ENCODE measurements around the gene TSPAN9. TPM values are rescaled to one million over a fixed set of nuclear protein-coding genes. Genes with fewer than 3 reads are reported as not detected.

Gene TSPAN9
- total and polyA plus RNA-seq, 9 donors, result 24.9 to 72.3 (median 55.7) TPM

GRCh38 chr12:3319723-3320492, 242.7 kb downstream of the TSPAN9 start:
- Histone ChIP-seq H3K4me3 (no peak overlapping the region), H3K4me1 (ENCODE audit: insufficient read depth) (peaks cover 3% of the 10 kb centered on the region), H3K27ac (no peak overlapping the region), H3K9me3 (no peaks in the 10 kb centered on the region), H3K27me3 (no peaks in the 10 kb centered on the region), H3K36me3 (no peaks in the 10 kb centered on the region)
- 82 to 88% (median 82%) methylated on average over 17 of the region's 17 CpGs for WGBS, 3 donors
- TF ChIP-seq POLR2A (IDR thresholded peaks at IDR 0.05) (no peak), CTCF (IDR thresholded peaks at IDR 0.05) (no peak), EP300 (IDR thresholded peaks at IDR 0.05) (no peak)
- no peak for DNase-seq
- intact Hi-C loops (cut with DNase I), result no loop called here

- no peak for DNase-seq
- Histone ChIP-seq H3K27ac (no peak overlapping the region), H3K4me3 (no peak overlapping the region), H3K36me3 (no peaks in the 10 kb centered on the region), H3K4me1 (ENCODE audit: insufficient read depth) (no peaks in the 10 kb centered on the region), H3K27me3 (no peaks in the 10 kb centered on the region), H3K9me3 (no peaks in the 10 kb centered on the region)
- intact Hi-C loops (cut with DNase I), result no loop called here
- TF ChIP-seq CTCF (IDR thresholded peaks at IDR 0.05) (no peak), EP300 (IDR thresholded peaks at IDR 0.05) (no peak), POLR2A (IDR thresholded peaks at IDR 0.05) (no peak)
- 81 to 90% (median 88%) methylated on average over 17 of the region's 17 CpGs for WGBS, 3 donors
Observed at GRCh38 chr12:3320881-3321509, 243.8 kb downstream of the TSPAN9 start.

GRCh38 chr12:3321881-3322280, 244.7 kb downstream of the TSPAN9 start:
- no peak for DNase-seq
- intact Hi-C loops (cut with DNase I), result no loop called here
- no peaks in the 10 kb centered on the region for H3K36me3 ChIP-seq
- H3K4me1 ChIP-seq (ENCODE audit: insufficient read depth), result no peaks in the 10 kb centered on the region
- WGBS, 3 donors, result 92 to 100% (median 94%) methylated on average over 2 of the region's 2 CpGs
- no peaks in the 10 kb centered on the region for H3K9me3 ChIP-seq
- no peaks in the 10 kb centered on the region for H3K27me3 ChIP-seq
- no peak overlapping the region for H3K27ac ChIP-seq
- TF ChIP-seq EP300 (IDR thresholded peaks at IDR 0.05), result no peak
- TF ChIP-seq POLR2A (IDR thresholded peaks at IDR 0.05), result no peak
- no peak overlapping the region for H3K4me3 ChIP-seq

- 78 to 84% (median 82%) methylated on average over 12 of the region's 12 CpGs for WGBS, 3 donors
- no peaks in the 10 kb centered on the region for H3K4me1 ChIP-seq (ENCODE audit: insufficient read depth)
- H3K36me3 ChIP-seq, result no peaks in the 10 kb centered on the region
- no peaks in the 10 kb centered on the region for H3K9me3 ChIP-seq
- H3K4me3 ChIP-seq, result no peak overlapping the region
- H3K27me3 ChIP-seq, result no peaks in the 10 kb centered on the region
- no peak for TF ChIP-seq CTCF (IDR thresholded peaks at IDR 0.05)
- TF ChIP-seq POLR2A (IDR thresholded peaks at IDR 0.05), result no peak
- no peak for TF ChIP-seq EP300 (IDR thresholded peaks at IDR 0.05)
- DNase-seq, result no peak
- intact Hi-C loops (cut with DNase I), result no loop called here
- no peak overlapping the region for H3K27ac ChIP-seq
Observed at GRCh38 chr12:3323002-3323685, 246.0 kb downstream of the TSPAN9 start.
